Mucosa of descending colon (tissue), 3 donors: ENCODE results near the gene DYNLT5. TPM values are rescaled to one million over a fixed set of nuclear protein-coding genes. Genes with fewer than 3 reads are reported as not detected.

Experiments
- ATAC-seq: fragments of 200-7000 bp; cut with Tn5 transposase; one replicate; pipeline ENCODE4 v1.9.1; 2020; ENCODE audit warnings: mild to moderate bottlenecking, moderate library complexity
- DNase-seq, 3 donors: peaks; one replicate each; pipeline ENCODE4 v3.0.0-alpha.2; 2020
- H3K36me3 ChIP-seq: fragments of 200-600 bp; one replicate; pipeline ENCODE4 v1.8.0; 2021; ENCODE audit warnings: low read depth, mild to moderate bottlenecking
- H3K4me1 ChIP-seq: fragments of 200-600 bp; one replicate; pipeline ENCODE4 v1.8.0; 2021; ENCODE audit warnings: low read depth, mild to moderate bottlenecking
- H3K4me3 ChIP-seq: fragments of 200-600 bp; one replicate; pipeline ENCODE4 v1.8.0; 2021; ENCODE audit warnings: mild to moderate bottlenecking
- H3K9me3 ChIP-seq: fragments of 200-600 bp; one replicate; pipeline ENCODE4 v1.8.0; 2021; ENCODE audit warnings: mild to moderate bottlenecking
- intact Hi-C, 2 donors: fragments of 100-400 bp; cut with DNase I in 1 of 2; cut with micrococcal nuclease in 1 of 2; formaldehyde crosslinking; loops; one replicate each; pipeline versions ENCODE4 v1.11.0 to v1.11.1; 2022; cut with DNase I, micrococcal nuclease
- total RNA-seq, 3 donors: library from RNA; stranded (reverse); fragmentation: NEBNext Ultra II Directional in 2 of 3; extraction: Animal tissue kit (Norgen Biotek cat#: 25700) in 2 of 3; gene quantifications; one replicate each; pipeline versions ENCODE4 v1.2.1 to v1.2.4, GENCODE V29; 2021 to 2023
- TF ChIP-seq, protein P1 (sequence below): fragments of 200-600 bp; IDR thresholded peaks from one replicate; pipeline ENCODE4 v1.8.0; 2022; ENCODE audit warnings: antibody characterized with exemption, mild to moderate bottlenecking
- donor health status: DM: no; HTN: no; CAD: no; lungs with moderate emphysema.
- donor health status: DM: no; HTN: no; CAD: no.
- donor health status: DM: no; HTN: yes; CAD: no.

The DYNLT5 gene
- total RNA-seq, 3 donors from 2014 or later = 0.65 to 1.9 TPM; not detected in 1

- Histone ChIP-seq H3K4me3 (no peak overlapping the region), H3K4me1 (no peaks in the 10 kb centered on the region), H3K36me3 (no peaks in the 10 kb centered on the region), H3K9me3 (no peaks in the 10 kb centered on the region)
- intact Hi-C loops = no loop called here
- TF ChIP-seq, protein P1, sequence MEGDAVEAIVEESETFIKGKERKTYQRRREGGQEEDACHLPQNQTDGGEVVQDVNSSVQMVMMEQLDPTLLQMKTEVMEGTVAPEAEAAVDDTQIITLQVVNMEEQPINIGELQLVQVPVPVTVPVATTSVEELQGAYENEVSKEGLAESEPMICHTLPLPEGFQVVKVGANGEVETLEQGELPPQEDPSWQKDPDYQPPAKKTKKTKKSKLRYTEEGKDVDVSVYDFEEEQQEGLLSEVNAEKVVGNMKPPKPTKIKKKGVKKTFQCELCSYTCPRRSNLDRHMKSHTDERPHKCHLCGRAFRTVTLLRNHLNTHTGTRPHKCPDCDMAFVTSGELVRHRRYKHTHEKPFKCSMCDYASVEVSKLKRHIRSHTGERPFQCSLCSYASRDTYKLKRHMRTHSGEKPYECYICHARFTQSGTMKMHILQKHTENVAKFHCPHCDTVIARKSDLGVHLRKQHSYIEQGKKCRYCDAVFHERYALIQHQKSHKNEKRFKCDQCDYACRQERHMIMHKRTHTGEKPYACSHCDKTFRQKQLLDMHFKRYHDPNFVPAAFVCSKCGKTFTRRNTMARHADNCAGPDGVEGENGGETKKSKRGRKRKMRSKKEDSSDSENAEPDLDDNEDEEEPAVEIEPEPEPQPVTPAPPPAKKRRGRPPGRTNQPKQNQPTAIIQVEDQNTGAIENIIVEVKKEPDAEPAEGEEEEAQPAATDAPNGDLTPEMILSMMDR = no peak
- ATAC-seq (no peak), DNase-seq (no peak)
Measured at GRCh38 chr1:66770694-66771093, 18.4 kb downstream of the DYNLT5 start.

DNA sequence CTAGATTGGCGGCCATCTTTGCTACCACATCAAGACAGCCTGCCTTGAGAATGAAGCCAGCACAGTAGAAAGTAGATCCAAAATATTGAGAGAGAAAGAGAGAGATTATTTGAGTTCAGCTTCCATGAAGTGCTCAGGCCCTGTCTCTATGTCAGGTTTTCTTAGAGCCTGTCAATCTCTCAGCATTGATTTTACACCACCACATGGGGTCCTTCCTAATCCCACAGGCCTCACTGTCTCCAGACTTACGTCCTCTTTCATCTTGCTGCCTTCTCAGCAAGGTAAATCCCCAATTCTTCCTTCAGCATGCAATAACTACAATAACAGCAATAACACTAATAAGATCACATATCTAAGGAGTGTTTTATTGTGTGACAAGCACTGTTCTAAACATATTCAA is 21.0 kb downstream of the DYNLT5 start:
- no peak for ATAC-seq
- no peaks in the 10 kb centered on the region for H3K4me1 ChIP-seq

DNA sequence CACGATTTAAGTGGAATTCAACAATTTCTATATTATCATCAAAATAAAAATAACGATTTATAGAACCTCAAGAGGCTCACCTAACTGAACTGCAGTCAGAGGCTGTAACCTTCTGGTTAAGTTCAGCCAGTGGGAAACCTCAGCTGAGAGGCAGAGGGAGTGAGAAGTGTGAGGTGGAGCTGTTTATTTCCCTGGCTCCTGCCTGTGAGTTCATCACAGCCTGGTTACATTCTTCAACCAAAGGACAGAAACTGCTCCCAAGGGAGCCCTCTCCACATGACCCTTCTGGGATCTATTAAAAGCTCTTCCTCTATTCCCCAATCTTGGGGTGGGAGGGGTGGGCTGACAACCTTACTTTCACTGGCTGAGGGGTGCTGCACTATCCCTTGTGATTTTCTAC is 22.2 kb downstream of the DYNLT5 start:
- Histone ChIP-seq H3K9me3 (no peaks in the 10 kb centered on the region), H3K36me3 (no peaks in the 10 kb centered on the region), H3K4me3 (no peak overlapping the region), H3K4me1 (no peaks in the 10 kb centered on the region)
- ATAC-seq (no peak), DNase-seq (no peak)
- TF ChIP-seq, protein P1 = no peak
- intact Hi-C loops = no loop called here

More for the DNA sequence above, 21.0 kb downstream of the DYNLT5 start:
- intact Hi-C loops = no loop called here
- Histone ChIP-seq H3K36me3 (no peaks in the 10 kb centered on the region), H3K4me3 (no peak overlapping the region), H3K9me3 (no peaks in the 10 kb centered on the region)
- TF ChIP-seq, protein P1 = no peak
- DNase-seq = no peak

- H3K4me3 ChIP-seq = no peak overlapping the region
- H3K4me1 ChIP-seq = no peaks in the 10 kb centered on the region
- no peaks in the 10 kb centered on the region for H3K9me3 ChIP-seq
- DNase-seq (no peak), ATAC-seq (no peak)
- intact Hi-C loops = no loop called here
- H3K36me3 ChIP-seq = no peaks in the 10 kb centered on the region
- TF ChIP-seq, protein P1 = no peak
Measured at GRCh38 chr1:66775646-66776045, 23.4 kb downstream of the DYNLT5 start.

DNA sequence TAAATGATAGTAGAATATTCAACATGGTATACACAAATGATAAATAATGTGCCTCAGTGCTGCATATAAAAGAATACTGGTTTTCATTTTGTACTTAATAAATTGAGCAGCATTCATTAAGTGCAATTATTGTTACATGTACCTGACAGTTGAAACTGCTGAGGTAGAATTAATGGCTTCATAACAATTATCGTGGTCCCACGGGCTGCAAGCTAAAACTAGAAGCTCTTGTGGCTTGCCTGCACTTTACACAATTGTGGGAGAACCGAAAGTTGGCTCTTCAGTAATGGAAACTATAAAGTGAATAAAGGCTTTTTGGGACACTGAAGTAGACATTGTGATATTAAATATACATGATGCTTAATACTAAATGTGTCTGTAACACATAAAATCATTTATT is 25.6 kb downstream of the DYNLT5 start:
- Histone ChIP-seq H3K4me3 (no peak overlapping the region), H3K36me3 (no peaks in the 10 kb centered on the region), H3K4me1 (no peaks in the 10 kb centered on the region), H3K9me3 (no peaks in the 10 kb centered on the region)
- TF ChIP-seq, protein P1 = no peak
- no peak for DNase-seq
- ATAC-seq = no peak
- intact Hi-C loops = no loop called here

DNA sequence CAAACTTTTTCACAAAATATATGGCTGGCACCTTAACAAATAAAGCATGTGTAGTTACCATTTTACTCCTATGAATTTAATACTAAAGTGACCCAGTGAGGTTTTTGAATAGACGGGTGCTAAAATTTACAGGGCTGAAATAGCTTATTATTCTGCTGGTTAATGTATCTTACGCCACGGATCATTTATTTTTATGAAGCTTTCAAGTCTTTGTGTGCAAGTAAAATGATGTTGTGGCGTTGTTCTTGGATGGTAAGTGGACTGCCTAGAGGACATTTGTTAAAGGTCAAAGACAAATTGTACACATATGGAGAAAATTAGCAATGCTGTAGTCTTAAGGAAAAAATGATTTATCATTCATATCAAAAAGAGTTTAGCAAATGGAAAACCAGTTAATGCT is 26.0 kb downstream of the DYNLT5 start:
- Histone ChIP-seq H3K36me3 (no peaks in the 10 kb centered on the region), H3K4me3 (no peak overlapping the region), H3K9me3 (no peaks in the 10 kb centered on the region), H3K4me1 (no peaks in the 10 kb centered on the region)
- no peak for ATAC-seq
- intact Hi-C loops = no loop called here
- DNase-seq = no peak
- TF ChIP-seq, protein P1 = no peak
